Fibroblast of gingiva (primary cell): ENCODE measurements around the gene MATN1.

Experiments used
- DNase-seq: peaks from one replicate; pipeline ENCODE4 v3.0.0-alpha.2; 2011; ENCODE audit warnings: low read depth

The MATN1 gene

GRCh38 chr1:30680879-30681278, 42.5 kb downstream of the MATN1 start:
- no peak for DNase-seq

GRCh38 chr1:30680429-30680828, 43.0 kb downstream of the MATN1 start:
- no peak for DNase-seq

- no peak for DNase-seq
These were observed 43.4 kb downstream of the MATN1 start for GRCh38 chr1:30679976-30680305.

GRCh38 chr1:30679201-30679975, 44.0 kb downstream of the MATN1 start:
- DNase-seq = no peak

DNA sequence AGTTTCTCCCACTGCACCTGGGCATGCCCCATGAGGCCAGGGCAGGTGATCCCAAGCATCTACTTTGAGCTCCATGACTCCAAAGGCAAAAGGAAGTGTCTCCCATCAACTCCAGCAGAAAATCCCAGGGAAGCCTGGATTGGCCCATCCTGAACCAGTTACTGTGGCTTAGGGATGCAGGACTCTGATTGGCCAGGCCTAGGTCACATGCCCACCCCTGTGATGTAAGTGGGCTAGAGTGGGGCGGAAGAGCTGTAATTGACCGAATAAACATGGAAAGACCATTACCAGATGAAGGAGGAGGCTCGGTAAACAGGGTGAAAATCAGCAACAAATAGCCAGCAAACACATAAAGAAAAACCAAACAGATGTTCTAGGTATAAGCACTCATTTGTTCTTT, 45.2 kb downstream of the MATN1 start:
- no peak for DNase-seq

- DNase-seq = no peak
These were observed 45.9 kb downstream of the MATN1 start for GRCh38 chr1:30677471-30677870.

DNA sequence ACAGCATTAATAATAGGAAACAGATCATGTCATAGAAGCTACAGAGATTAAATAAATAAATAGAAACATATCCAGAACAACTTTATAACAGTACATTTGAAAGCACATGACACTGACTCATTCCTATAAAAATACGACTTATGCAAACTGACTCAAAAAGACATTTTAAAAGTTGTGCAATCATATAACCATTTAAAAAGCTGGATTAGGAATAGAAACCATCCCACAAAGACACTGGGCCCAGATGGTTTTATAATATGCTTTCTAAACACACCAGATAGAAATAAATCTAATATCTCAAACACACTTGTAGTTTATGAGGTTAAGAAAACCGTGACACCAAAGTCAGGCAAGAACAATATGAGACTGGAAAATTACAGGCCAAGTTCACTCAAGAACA, 47.6 kb downstream of the MATN1 start:
- DNase-seq = peak; percentile 94

- no peak for DNase-seq
These were observed 48.1 kb downstream of the MATN1 start for GRCh38 chr1:30675289-30675688.

DNA sequence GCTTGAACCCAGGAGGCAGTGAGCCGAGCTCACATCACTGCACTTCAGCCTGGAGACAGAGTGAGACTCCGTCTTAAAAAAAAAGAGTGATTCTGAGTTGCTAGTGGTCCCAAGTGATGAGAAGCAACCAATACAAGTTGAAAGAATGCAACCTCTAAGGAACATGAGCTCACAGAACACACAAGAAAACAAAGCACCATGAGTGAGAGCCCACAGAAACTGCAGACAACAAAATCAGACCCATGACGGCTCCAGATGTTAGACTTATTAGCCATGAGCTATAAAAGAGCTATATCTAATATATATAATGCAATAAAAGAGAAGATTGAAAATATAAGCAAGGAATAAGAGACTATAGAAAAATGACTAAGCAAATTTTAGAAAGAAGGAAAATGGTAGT, 50.0 kb downstream of the MATN1 start:
- DNase-seq = no peak

- DNase-seq = peak; percentile 39
These were observed 50.7 kb downstream of the MATN1 start for GRCh38 chr1:30672661-30673060.

- DNase-seq = peak; percentile 89
These were observed 52.9 kb downstream of the MATN1 start for GRCh38 chr1:30670240-30671060.

GRCh38 chr1:30668546-30669327, 54.6 kb downstream of the MATN1 start:
- DNase-seq = peak; percentile 66

DNA sequence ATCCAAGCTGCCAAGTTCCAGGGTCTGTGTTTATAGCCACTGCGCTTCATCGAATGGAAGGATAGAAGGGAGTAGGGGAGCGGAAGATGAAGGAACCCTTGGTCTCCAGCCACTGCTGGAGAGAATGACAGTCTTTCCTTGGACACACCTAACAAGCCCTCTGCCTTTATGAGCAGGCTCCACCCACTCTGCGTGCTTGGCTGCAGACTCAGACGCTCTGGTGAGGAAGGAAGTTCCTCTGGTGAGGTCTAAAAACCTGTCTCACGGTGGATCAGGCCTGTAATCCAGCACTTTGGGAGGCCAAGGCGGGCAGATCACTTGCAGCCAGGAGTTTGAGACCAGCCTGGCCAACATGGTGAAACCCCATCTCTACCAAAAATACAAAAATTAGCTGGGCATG, 55.4 kb downstream of the MATN1 start:
- no peak for DNase-seq

DNA sequence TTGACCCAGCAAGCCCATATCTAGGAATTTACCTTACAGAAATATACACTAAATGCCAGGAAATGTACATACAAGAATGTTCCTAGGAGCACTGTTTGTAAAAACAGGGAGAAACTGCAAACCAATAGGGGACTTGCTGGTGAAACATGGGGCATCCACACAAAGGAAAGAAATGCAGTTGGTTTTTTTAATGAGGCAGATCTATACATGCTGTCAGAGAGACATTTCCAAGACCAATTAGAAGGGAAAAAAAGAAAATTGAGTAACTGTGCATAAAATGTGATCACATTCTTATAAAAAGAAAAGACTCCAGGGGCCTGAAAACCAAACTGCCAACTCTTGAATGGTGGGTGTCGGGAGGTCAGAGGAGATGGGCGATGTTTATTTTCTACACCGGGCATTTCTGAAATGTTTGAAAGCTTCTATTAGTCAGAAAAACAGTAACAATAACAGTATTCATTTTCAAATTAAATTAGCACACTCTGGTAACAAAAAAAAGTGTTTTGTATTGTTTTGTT, 56.6 kb downstream of the MATN1 start:
- DNase-seq = no peak

GRCh38 chr1:30665216-30666010, 58.0 kb downstream of the MATN1 start:
- DNase-seq = no peak

- DNase-seq = no peak
These were observed 59.2 kb downstream of the MATN1 start for GRCh38 chr1:30664103-30664755.

DNA sequence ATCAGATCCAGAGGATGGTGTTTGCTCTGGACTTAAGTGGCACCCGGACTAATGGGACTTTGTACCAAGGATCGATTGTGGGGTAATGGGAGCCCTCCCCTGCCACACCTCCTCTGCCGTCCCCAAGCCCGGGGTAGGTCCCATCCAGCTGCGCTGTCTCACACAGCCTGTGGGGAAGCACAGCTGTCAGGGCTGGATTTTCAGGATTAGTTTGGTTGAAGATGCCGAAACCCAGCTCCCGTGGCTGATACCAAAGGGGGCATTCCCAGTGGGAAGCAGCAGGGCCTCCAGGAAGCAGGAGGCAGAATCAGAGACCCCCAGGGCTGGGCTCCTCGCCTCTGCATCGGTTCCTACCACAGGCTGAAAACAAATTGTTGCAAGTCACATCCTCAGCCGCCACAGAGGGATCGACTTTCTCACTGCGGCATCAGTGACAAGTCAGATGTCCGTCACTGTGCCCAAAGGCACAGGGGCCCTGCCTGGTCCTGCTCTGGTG, 59.7 kb downstream of the MATN1 start:
- DNase-seq = no peak

DNA sequence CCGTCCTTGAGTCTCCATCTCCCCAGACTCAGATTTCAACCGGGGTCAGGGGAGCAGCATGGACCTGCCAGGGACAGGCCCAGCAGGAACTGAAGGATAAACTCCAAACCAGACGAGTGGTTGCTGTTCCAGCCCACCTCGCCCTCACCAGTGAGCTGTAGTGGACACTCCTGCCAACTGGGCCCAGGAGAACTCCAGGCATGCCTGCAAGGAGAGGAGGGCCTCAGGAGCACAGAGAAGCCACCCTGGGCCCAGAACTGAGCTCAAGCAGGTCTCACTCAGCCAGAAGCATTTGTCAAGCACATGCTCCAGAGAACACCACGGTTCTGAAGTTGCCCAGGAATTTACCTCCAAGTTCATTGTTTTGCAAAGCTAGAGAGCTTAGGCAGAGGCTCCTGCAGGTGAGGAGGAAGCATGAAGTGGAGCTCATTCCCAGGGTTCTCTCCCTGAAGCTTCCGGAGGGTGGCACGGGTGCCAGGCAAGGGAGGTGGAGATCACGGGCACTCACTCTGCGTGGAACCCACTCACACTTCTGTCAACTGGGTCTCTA, 61.0 kb downstream of the MATN1 start:
- no peak for DNase-seq

- no peak for DNase-seq
These were observed 62.1 kb downstream of the MATN1 start for GRCh38 chr1:30661311-30661710.
